DND-41 (cell line): Measurements from ENCODE around the gene TSHZ2.

ENCODE experiments used
- CTCF ChIP-seq: IDR thresholded peaks from 2 replicates; pipeline ENCODE4 v1.5.1; 2012; ENCODE audit warnings: borderline replicate concordance, low read length, moderate library complexity, mild to moderate bottlenecking; ENCODE audit not compliant: poor library complexity, severe bottlenecking; ENCODE audit errors: extremely low read depth
- EZH2 ChIP-seq: IDR thresholded peaks from 3 replicates; pipeline ENCODE4 v1.6.1; 2012; ENCODE audit warnings: borderline replicate concordance, low read depth, mild to moderate bottlenecking, moderate library complexity, low read length, inconsistent platforms; ENCODE audit not compliant: severe bottlenecking

DNA sequence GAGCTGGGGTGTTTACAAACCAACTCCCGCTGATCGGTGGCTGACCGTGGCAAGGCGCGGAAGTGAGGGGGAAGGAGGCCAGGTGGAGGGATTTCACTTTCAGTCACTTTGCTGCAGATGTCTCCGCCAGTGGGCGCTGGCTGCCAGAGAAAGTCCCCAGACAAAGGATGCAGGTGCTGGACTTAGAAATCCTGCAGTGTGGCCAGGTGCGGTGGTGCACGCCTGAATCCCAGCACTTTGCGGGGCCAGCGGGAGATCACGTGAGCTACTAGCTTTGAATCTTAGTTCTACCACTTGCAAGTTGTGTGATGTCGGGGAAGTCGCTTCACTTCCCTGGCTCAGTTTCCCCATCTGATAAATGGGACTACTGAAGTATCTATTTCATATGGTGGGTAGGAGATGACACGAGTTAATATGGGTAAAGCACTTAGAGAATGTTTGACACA, 441.1 kb downstream of the TSHZ2 start:
- TF ChIP-seq CTCF (peak; percentile 51), EZH2 (no peak)
